SK-N-SH treated with all-trans-retinoic acid at 6 μM for 48 hours (cell line): ENCODE data around the gene PORCN.

Experiments used
- ATAC-seq: fragments of 200-7000 bp; cut with Tn5 transposase; 3 replicates; pipeline ENCODE4 v1.9.1; 2020; ENCODE audit warnings: mild to moderate bottlenecking, moderate library complexity
- ARNTL ChIP-seq: fragments of 450-650 bp; formaldehyde crosslinking; IDR thresholded peaks from 2 replicates; pipeline ENCODE4 v1.5.0; 2020; ENCODE audit warnings: low read depth, mild to moderate bottlenecking, moderate library complexity, borderline replicate concordance
- BACH2 ChIP-seq: fragments of 250-450 bp; sonication (Bioruptor Pico); IDR thresholded peaks from 2 replicates; pipeline ENCODE4 v1.9.0; 2021; ENCODE audit warnings: mild to moderate bottlenecking, borderline replicate concordance
- CREB5 ChIP-seq: fragments of 250-450 bp; sonication (Bioruptor Pico); IDR thresholded peaks from 2 replicates; pipeline ENCODE4 v1.5.1; 2020; ENCODE audit warnings: low read depth, mild to moderate bottlenecking, moderate library complexity
- CSDC2 ChIP-seq: fragments of 250-450 bp; sonication (Bioruptor Pico); IDR thresholded peaks from 2 replicates; pipeline ENCODE4 v1.5.0; 2020; ENCODE audit warnings: mild to moderate bottlenecking, moderate library complexity
- ESRRG ChIP-seq: fragments of 250-450 bp; sonication (Bioruptor Pico); IDR thresholded peaks from 2 replicates; pipeline ENCODE4 v1.6.1; 2021; ENCODE audit warnings: mild to moderate bottlenecking
- GLIS3 ChIP-seq: fragments of 250-450 bp; sonication (Bioruptor Pico); IDR thresholded peaks from 2 replicates; pipeline ENCODE4 v1.5.0; 2020; ENCODE audit warnings: mild to moderate bottlenecking, moderate library complexity
- ISL1 ChIP-seq: fragments of 250-450 bp; sonication (Bioruptor Pico); IDR thresholded peaks from 2 replicates; pipeline ENCODE4 v2.1.2; 2022; ENCODE audit warnings: mild to moderate bottlenecking, moderate library complexity
- OSR1 ChIP-seq: fragments of 250-450 bp; sonication (Bioruptor Pico); IDR thresholded peaks from 2 replicates; pipeline ENCODE4 v1.8.0; 2022; ENCODE audit warnings: moderate library complexity, mild to moderate bottlenecking, inconsistent platforms
- PATZ1 ChIP-seq: fragments of 250-450 bp; sonication (Bioruptor Pico); IDR thresholded peaks from 2 replicates; pipeline ENCODE4 v1.8.0; 2020; ENCODE audit warnings: mild to moderate bottlenecking, moderate library complexity, borderline replicate concordance
- RARB ChIP-seq: fragments of 250-450 bp; sonication (Bioruptor Pico); IDR thresholded peaks from 2 replicates; pipeline ENCODE4 v1.8.0; 2021; ENCODE audit warnings: mild to moderate bottlenecking, moderate library complexity
- TCF4 ChIP-seq: fragments of 250-450 bp; sonication (Bioruptor Pico); IDR thresholded peaks from 2 replicates; pipeline ENCODE4 v1.8.0; 2021; ENCODE audit warnings: mild to moderate bottlenecking, moderate library complexity, borderline replicate concordance
- TOX ChIP-seq: fragments of 250-450 bp; sonication (Bioruptor Pico); IDR thresholded peaks from 2 replicates; pipeline ENCODE4 v1.8.0; 2021; ENCODE audit warnings: mild to moderate bottlenecking, moderate library complexity, borderline replicate concordance
- TSHZ2 ChIP-seq: fragments of 250-450 bp; sonication (Bioruptor Pico); IDR thresholded peaks from 2 replicates; pipeline ENCODE4 v1.5.0; 2020; ENCODE audit warnings: mild to moderate bottlenecking, moderate library complexity
- ZC3H10 ChIP-seq: fragments of 250-450 bp; sonication (Bioruptor Pico); IDR thresholded peaks from 2 replicates; pipeline ENCODE4 v1.5.1; 2021; ENCODE audit warnings: mild to moderate bottlenecking, moderate library complexity
- ZFP3 ChIP-seq: fragments of 250-450 bp; sonication (Bioruptor Pico); IDR thresholded peaks from 2 replicates; pipeline ENCODE4 v1.5.0; 2020; ENCODE audit warnings: mild to moderate bottlenecking, moderate library complexity
- ZFP30 ChIP-seq: fragments of 450-650 bp; formaldehyde crosslinking; IDR thresholded peaks from 2 replicates; pipeline ENCODE4 v1.5.0; 2022; ENCODE audit warnings: mild to moderate bottlenecking, moderate library complexity
- ZNF565 ChIP-seq: fragments of 450-650 bp; formaldehyde crosslinking; conservative IDR thresholded peaks from 2 replicates; pipeline ENCODE4 v1.5.0; 2020; ENCODE audit warnings: low read depth, mild to moderate bottlenecking, moderate library complexity
- ZNF70 ChIP-seq: fragments of 450-650 bp; formaldehyde crosslinking; IDR thresholded peaks from 2 replicates; pipeline ENCODE4 v1.5.0; 2020; ENCODE audit warnings: mild to moderate bottlenecking, moderate library complexity
- TF ChIP-seq, protein P1 (sequence below): fragments of 250-450 bp; sonication (Bioruptor Pico); IDR thresholded peaks from 2 replicates; pipeline ENCODE4 v1.8.0; 2021; ENCODE audit warnings: low read depth, mild to moderate bottlenecking, moderate library complexity, borderline replicate concordance
- TF ChIP-seq, protein P2 (sequence below): fragments of 250-450 bp; sonication (Bioruptor Pico); IDR thresholded peaks from 2 replicates; pipeline ENCODE4 v1.5.1; 2021; ENCODE audit warnings: mild to moderate bottlenecking, moderate library complexity

PORCN gene

DNA sequence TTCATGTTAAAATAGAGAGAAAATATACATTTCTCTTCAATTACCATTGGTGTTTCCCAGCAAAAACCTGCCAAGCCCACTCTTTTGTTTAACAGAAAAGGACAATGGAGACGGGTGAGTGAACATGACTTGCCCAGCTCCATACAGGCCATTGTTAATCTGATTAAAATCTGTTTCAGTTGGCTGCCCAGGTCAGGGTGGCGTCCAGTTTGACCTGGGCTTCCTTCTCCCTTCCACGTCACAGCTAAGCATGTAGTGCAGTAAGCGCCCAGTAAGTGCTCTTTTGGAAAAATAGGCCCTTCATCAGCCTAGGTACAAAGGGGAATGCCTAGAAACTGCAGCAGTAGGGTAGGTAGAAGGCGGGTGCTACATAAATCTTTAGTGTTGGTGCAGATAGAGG is 1.5 kb upstream of the PORCN start:
- no peak for TF ChIP-seq ZC3H10 (CRISPR knock-in tag)
- no peak for TF ChIP-seq TOX (CRISPR knock-in tag)
- TF ChIP-seq, protein P1, sequence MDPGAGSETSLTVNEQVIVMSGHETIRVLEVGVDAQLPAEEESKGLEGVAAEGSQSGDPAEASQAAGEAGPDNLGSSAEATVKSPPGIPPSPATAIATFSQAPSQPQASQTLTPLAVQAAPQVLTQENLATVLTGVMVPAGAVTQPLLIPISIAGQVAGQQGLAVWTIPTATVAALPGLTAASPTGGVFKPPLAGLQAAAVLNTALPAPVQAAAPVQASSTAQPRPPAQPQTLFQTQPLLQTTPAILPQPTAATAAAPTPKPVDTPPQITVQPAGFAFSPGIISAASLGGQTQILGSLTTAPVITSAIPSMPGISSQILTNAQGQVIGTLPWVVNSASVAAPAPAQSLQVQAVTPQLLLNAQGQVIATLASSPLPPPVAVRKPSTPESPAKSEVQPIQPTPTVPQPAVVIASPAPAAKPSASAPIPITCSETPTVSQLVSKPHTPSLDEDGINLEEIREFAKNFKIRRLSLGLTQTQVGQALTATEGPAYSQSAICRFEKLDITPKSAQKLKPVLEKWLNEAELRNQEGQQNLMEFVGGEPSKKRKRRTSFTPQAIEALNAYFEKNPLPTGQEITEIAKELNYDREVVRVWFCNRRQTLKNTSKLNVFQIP (CRISPR knock-in tag) = no peak
- no peak for TF ChIP-seq TCF4 (CRISPR knock-in tag)
- ATAC-seq = no peak

DNA sequence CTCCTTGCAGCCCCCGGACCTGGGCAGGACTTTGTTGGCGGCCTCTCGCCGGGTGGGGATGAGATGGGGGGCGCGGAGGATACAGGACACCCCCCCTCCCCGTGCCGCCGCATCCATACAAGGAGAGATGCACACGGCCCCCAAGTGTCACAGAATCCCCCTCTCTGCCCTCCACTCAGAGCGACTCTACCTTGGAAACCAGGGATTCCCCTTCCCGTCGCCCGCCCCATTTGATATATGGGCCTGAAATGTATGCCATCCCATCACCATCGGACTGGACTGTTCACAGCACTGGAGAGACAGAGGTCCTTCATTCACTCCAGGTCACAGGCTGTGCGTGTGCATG is 426 bp downstream of the PORCN start:
- TF ChIP-seq CSDC2 (CRISPR knock-in tag) = no peak
- TF ChIP-seq ZC3H10 (CRISPR knock-in tag) = no peak
- TF ChIP-seq PATZ1 (CRISPR knock-in tag) = no peak
- no peak for TF ChIP-seq TCF4 (CRISPR knock-in tag)
- no peak for TF ChIP-seq BACH2 (CRISPR knock-in tag)
- TF ChIP-seq ZNF70 (CRISPR knock-in tag) = no peak
- TF ChIP-seq OSR1 (CRISPR knock-in tag) = no peak
- TF ChIP-seq RARB (CRISPR knock-in tag) = no peak
- TF ChIP-seq TSHZ2 (CRISPR knock-in tag) = no peak
- TF ChIP-seq, protein P2, sequence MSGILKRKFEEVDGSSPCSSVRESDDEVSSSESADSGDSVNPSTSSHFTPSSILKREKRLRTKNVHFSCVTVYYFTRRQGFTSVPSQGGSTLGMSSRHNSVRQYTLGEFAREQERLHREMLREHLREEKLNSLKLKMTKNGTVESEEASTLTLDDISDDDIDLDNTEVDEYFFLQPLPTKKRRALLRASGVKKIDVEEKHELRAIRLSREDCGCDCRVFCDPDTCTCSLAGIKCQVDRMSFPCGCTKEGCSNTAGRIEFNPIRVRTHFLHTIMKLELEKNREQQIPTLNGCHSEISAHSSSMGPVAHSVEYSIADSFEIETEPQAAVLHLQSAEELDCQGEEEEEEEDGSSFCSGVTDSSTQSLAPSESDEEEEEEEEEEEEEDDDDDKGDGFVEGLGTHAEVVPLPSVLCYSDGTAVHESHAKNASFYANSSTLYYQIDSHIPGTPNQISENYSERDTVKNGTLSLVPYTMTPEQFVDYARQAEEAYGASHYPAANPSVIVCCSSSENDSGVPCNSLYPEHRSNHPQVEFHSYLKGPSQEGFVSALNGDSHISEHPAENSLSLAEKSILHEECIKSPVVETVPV (CRISPR knock-in tag) = no peak
- no peak for TF ChIP-seq ZFP30
- TF ChIP-seq ISL1 = no peak
- TF ChIP-seq GLIS3 = no peak
- no peak for TF ChIP-seq TOX (CRISPR knock-in tag)
- TF ChIP-seq ZFP3 (CRISPR knock-in tag) = no peak
- no peak for TF ChIP-seq ESRRG
- no peak for TF ChIP-seq CREB5 (CRISPR knock-in tag)
- ATAC-seq = peak; percentile 22

- TF ChIP-seq ISL1 (no peak), RARB (CRISPR knock-in tag) (no peak), TCF4 (CRISPR knock-in tag) (no peak), ZNF70 (CRISPR knock-in tag) (no peak), PATZ1 (CRISPR knock-in tag) (no peak), ZC3H10 (CRISPR knock-in tag) (no peak), ZFP30 (no peak), ARNTL (no peak), GLIS3 (no peak), ZNF565 (CRISPR knock-in tag) (no peak), TOX (CRISPR knock-in tag) (no peak), CREB5 (CRISPR knock-in tag) (no peak), BACH2 (CRISPR knock-in tag) (no peak), CSDC2 (CRISPR knock-in tag) (no peak)
- TF ChIP-seq, protein P2 (CRISPR knock-in tag) = no peak
- TF ChIP-seq, protein P1 (CRISPR knock-in tag) = no peak
- no peak; the same call in 1 of the 3 replicates for ATAC-seq
Observed at GRCh38 chrX:48509619-48510018, 827 bp downstream of the PORCN start.
